ENCODE measurements around the gene C11orf97.

C11orf97 gene

GRCh38 chr11:94511932-94512781 is at the start of gene C11orf97:
Gene C11orf97 (plus strand): TSS chr11:94512461. CDS start chr11:94512529, 68 bp downstream.
- in situ Hi-C loops (cut with MboI; ENCODE audit: low sequenced_read_pairs, unreplicated experiment): loop anchor here (25.0 kb wide), 1 partner anchor 600 kb away; no protein-coding TSS in a partner anchor
- TF ChIP-seq CTCF (IDR thresholded peaks at IDR 0.05; ENCODE audit: borderline replicate concordance, control extremely low read depth, extremely low read depth, insufficient read depth, missing control alignments): no peak
- DNase-seq (ENCODE audit: low spot score): peak; percentile 57

GRCh38 chr11:94469416-94469815 is 42.8 kb upstream of the C11orf97 start:
- DNase-seq (ENCODE audit: low spot score): peak; percentile 37
- TF ChIP-seq CTCF (IDR thresholded peaks at IDR 0.05; ENCODE audit: borderline replicate concordance, control extremely low read depth, extremely low read depth, insufficient read depth, missing control alignments): no peak
- in situ Hi-C loops (cut with MboI; ENCODE audit: low sequenced_read_pairs, unreplicated experiment): no loop called here

- peak; percentile 44 for DNase-seq (ENCODE audit: low spot score)
- TF ChIP-seq CTCF (IDR thresholded peaks at IDR 0.05; ENCODE audit: borderline replicate concordance, control extremely low read depth, extremely low read depth, insufficient read depth, missing control alignments): no peak
- in situ Hi-C loops (cut with MboI; ENCODE audit: low sequenced_read_pairs, unreplicated experiment): no loop called here
Observed at GRCh38 chr11:94472916-94473799, 39.1 kb upstream of the C11orf97 start.

- in situ Hi-C loops (cut with MboI; ENCODE audit: low sequenced_read_pairs, unreplicated experiment): no loop called here
- TF ChIP-seq CTCF (IDR thresholded peaks at IDR 0.05; ENCODE audit: borderline replicate concordance, control extremely low read depth, extremely low read depth, insufficient read depth, missing control alignments): no peak
- DNase-seq (ENCODE audit: low spot score): no peak
Observed at GRCh38 chr11:94477624-94478023, 34.6 kb upstream of the C11orf97 start.

GRCh38 chr11:94481342-94481741 is 30.9 kb upstream of the C11orf97 start:
- no peak for DNase-seq (ENCODE audit: low spot score)
- in situ Hi-C loops (cut with MboI; ENCODE audit: low sequenced_read_pairs, unreplicated experiment): no loop called here
- TF ChIP-seq CTCF (IDR thresholded peaks at IDR 0.05; ENCODE audit: borderline replicate concordance, control extremely low read depth, extremely low read depth, insufficient read depth, missing control alignments): no peak

GRCh38 chr11:94486068-94486467 is 26.2 kb upstream of the C11orf97 start:
- in situ Hi-C loops (cut with MboI; ENCODE audit: low sequenced_read_pairs, unreplicated experiment): no loop called here
- DNase-seq (ENCODE audit: low spot score): no peak
- no peak for TF ChIP-seq CTCF (IDR thresholded peaks at IDR 0.05; ENCODE audit: borderline replicate concordance, control extremely low read depth, extremely low read depth, insufficient read depth, missing control alignments)

All from GM13976 (cell line).